ENCODE data around the gene PHETA1.
A peak's percentile ranks its signal among the peaks of the same experiment; 100 is the strongest.

DNA sequence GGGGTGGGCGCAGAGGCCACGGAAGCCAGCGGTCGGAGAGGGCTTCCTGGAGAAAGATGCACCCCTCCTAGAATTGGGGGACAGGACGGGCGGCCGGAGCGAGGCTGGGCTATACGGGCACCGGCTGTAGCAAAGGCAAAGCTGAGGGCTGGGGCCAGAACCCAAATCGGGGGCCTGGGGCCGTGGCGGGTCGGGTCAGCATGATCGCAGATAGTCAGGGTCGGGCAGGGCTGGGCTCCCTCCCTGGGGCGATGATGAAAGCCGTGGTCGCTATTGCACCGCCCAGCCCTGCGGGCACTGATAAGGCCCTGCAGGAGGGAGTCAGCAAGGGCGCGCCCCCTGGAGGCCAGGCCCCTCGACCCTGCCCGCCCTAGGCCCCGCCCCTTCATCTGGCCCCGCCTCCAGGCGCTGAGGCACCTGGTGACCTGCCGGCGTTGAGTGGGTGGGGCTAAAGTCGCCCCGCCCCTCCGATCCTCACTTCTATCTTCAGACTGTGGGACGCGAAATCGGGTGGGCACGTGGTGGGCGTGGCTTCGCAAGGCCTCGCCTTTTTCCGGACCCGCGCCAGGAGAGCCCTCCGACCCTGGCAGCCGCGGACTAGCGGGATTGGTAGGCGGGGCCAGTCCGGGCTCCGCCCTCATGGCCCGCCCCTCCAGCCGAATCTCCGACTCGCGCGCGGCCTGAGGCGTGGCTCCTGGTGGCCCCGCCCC, 36.4 kb upstream of the PHETA1 start:
- TF ChIP-seq, protein P1, sequence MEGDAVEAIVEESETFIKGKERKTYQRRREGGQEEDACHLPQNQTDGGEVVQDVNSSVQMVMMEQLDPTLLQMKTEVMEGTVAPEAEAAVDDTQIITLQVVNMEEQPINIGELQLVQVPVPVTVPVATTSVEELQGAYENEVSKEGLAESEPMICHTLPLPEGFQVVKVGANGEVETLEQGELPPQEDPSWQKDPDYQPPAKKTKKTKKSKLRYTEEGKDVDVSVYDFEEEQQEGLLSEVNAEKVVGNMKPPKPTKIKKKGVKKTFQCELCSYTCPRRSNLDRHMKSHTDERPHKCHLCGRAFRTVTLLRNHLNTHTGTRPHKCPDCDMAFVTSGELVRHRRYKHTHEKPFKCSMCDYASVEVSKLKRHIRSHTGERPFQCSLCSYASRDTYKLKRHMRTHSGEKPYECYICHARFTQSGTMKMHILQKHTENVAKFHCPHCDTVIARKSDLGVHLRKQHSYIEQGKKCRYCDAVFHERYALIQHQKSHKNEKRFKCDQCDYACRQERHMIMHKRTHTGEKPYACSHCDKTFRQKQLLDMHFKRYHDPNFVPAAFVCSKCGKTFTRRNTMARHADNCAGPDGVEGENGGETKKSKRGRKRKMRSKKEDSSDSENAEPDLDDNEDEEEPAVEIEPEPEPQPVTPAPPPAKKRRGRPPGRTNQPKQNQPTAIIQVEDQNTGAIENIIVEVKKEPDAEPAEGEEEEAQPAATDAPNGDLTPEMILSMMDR (IDR thresholded peaks at IDR 0.05), result peak; percentile 48
- TF ChIP-seq NR3C1 (IDR thresholded peaks at IDR 0.05), result no peak
- TF ChIP-seq POLR2A (IDR thresholded peaks at IDR 0.05; ENCODE audit: low read length), result no peak
- no peak for TF ChIP-seq SMC3 (IDR thresholded peaks at IDR 0.05)
- no peak for TF ChIP-seq JUNB (IDR thresholded peaks at IDR 0.05)
- TF ChIP-seq TP53 (CRISPR knock-in tag; IDR thresholded peaks at IDR 0.05), result no peak

Measured in A549 (cell line).